ENCODE results near the gene ZKSCAN8. TPM values are rescaled to one million over a fixed set of nuclear protein-coding genes. Genes with fewer than 3 reads are reported as not detected.
"Not testable (repeated sequence)": the region's sequence is repeated elsewhere in the genome, so short reads cannot be mapped to it uniquely, and the experiment has no call there.

The ZKSCAN8 gene
- 16.5 TPM for total RNA-seq

GRCh38 chr6:28141500-28142329 is at the start of gene ZKSCAN8:
TSS of gene ZKSCAN8 (plus strand) at chr6:28141883. CDS start at chr6:28148408, 6,525 bp downstream.
- DNase-seq (ENCODE audit: low spot score): peak; percentile 74

- not testable (repeated sequence) for DNase-seq (ENCODE audit: low spot score)
These were observed 39.5 kb upstream of the ZKSCAN8 start for GRCh38 chr6:28102222-28102621.

GRCh38 chr6:28102699-28103098 is 39.0 kb upstream of the ZKSCAN8 start:
- not testable (repeated sequence) for DNase-seq (ENCODE audit: low spot score)

- DNase-seq (ENCODE audit: low spot score): peak; percentile 78
These were observed 37.1 kb upstream of the ZKSCAN8 start for GRCh38 chr6:28104392-28105244.

- no peak for DNase-seq (ENCODE audit: low spot score)
These were observed 36.4 kb upstream of the ZKSCAN8 start for GRCh38 chr6:28105245-28105639.

GRCh38 chr6:28107506-28107905 is 34.2 kb upstream of the ZKSCAN8 start:
- DNase-seq (ENCODE audit: low spot score): no peak

GRCh38 chr6:28111964-28112363 is 29.7 kb upstream of the ZKSCAN8 start:
- no peak for DNase-seq (ENCODE audit: low spot score)

- no peak for DNase-seq (ENCODE audit: low spot score)
These were observed 25.9 kb upstream of the ZKSCAN8 start for GRCh38 chr6:28115799-28116198.

- DNase-seq (ENCODE audit: low spot score): no peak
These were observed 24.2 kb upstream of the ZKSCAN8 start for GRCh38 chr6:28117386-28118050.

- no peak for DNase-seq (ENCODE audit: low spot score)
These were observed 23.5 kb upstream of the ZKSCAN8 start for GRCh38 chr6:28118217-28118616.

GRCh38 chr6:28121876-28122275 is 19.8 kb upstream of the ZKSCAN8 start:
- DNase-seq (ENCODE audit: low spot score): no peak

GRCh38 chr6:28122283-28122682 is 19.4 kb upstream of the ZKSCAN8 start:
- DNase-seq (ENCODE audit: low spot score): not testable (repeated sequence)

GRCh38 chr6:28124350-28124970 is 17.2 kb upstream of the ZKSCAN8 start, which contains the start of gene ZSCAN16:
TSS of gene ZSCAN16 (plus strand) at chr6:28124609. CDS start at chr6:28125444, 835 bp downstream.
- peak; percentile 87 for DNase-seq (ENCODE audit: low spot score)

GRCh38 chr6:28124971-28125353 is 16.7 kb upstream of the ZKSCAN8 start:
- DNase-seq (ENCODE audit: low spot score): no peak

- DNase-seq (ENCODE audit: low spot score): no peak
These were observed 16.3 kb upstream of the ZKSCAN8 start for GRCh38 chr6:28125401-28125800.

GRCh38 chr6:28134015-28134414 is 7.7 kb upstream of the ZKSCAN8 start:
- no peak for DNase-seq (ENCODE audit: low spot score)

- DNase-seq (ENCODE audit: low spot score): no peak
These were observed 7.0 kb upstream of the ZKSCAN8 start for GRCh38 chr6:28134716-28135115.

- DNase-seq (ENCODE audit: low spot score): no peak
These were observed 6.3 kb upstream of the ZKSCAN8 start for GRCh38 chr6:28135393-28135792.

- peak; percentile 87 for DNase-seq (ENCODE audit: low spot score)
These were observed 4.8 kb upstream of the ZKSCAN8 start for GRCh38 chr6:28136585-28137504.

- no peak for DNase-seq (ENCODE audit: low spot score)
These were observed 4.1 kb upstream of the ZKSCAN8 start for GRCh38 chr6:28137505-28137981.

All from mucosa of gallbladder (tissue), 1 donor.